DND-41 (cell line): ENCODE results near the gene AKAP1.

Experiments used
- EZH2 ChIP-seq: IDR thresholded peaks from 3 replicates; pipeline ENCODE4 v1.6.1; 2012; ENCODE audit warnings: borderline replicate concordance, low read depth, mild to moderate bottlenecking, moderate library complexity, low read length, inconsistent platforms; ENCODE audit not compliant: severe bottlenecking
- TF ChIP-seq, protein P1 (sequence below): IDR thresholded peaks from 2 replicates; pipeline ENCODE4 v1.5.1; 2012; ENCODE audit warnings: borderline replicate concordance, low read length, moderate library complexity, mild to moderate bottlenecking; ENCODE audit not compliant: poor library complexity, severe bottlenecking; ENCODE audit errors: extremely low read depth

DNA sequence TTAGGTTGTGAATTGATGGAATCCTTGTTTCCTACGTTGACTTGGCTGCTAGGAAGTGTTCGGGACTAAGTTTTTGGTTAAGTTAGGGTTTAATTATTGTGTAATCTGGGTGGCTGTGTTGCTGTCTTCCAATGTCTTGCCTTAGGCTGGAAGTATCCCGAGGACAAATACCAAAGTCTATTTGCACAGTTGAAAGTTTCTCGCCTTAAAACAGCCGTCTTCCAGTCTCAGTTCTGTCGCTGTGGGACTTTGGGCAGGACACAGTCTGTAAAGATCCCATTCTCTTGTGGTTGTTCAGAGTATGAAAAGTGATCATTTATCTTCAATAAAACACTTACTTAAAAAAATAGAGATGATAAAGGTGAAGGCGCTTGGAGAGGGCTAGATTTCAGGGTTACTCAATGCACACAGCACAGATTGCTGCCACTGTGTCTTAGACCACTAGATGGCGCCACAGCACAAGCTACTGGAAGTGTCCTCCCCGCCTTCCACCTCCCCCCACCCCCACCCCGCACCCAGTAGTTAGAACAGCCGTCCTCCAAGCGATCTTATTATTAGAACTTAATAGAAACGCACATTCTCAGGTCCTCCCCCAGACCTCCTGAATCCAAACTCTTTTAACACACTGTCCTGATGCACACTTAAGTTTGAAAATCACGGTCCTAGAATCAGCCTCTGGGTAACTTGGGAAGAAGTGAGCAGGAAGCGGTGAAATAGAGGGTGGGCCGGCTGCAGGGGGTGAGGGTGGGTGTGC, 45.8 kb downstream of the AKAP1 start:
- TF ChIP-seq, protein P1, sequence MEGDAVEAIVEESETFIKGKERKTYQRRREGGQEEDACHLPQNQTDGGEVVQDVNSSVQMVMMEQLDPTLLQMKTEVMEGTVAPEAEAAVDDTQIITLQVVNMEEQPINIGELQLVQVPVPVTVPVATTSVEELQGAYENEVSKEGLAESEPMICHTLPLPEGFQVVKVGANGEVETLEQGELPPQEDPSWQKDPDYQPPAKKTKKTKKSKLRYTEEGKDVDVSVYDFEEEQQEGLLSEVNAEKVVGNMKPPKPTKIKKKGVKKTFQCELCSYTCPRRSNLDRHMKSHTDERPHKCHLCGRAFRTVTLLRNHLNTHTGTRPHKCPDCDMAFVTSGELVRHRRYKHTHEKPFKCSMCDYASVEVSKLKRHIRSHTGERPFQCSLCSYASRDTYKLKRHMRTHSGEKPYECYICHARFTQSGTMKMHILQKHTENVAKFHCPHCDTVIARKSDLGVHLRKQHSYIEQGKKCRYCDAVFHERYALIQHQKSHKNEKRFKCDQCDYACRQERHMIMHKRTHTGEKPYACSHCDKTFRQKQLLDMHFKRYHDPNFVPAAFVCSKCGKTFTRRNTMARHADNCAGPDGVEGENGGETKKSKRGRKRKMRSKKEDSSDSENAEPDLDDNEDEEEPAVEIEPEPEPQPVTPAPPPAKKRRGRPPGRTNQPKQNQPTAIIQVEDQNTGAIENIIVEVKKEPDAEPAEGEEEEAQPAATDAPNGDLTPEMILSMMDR, result peak; percentile 88
- TF ChIP-seq EZH2, result no peak
